Measurements from ENCODE around the gene GRHL1.
A peak's percentile ranks its signal among the peaks of the same experiment; 100 is the strongest.
"Not testable (repeated sequence)": the region's sequence is repeated elsewhere in the genome, so short reads cannot be mapped to it uniquely, and the experiment has no call there.

The GRHL1 gene

GRCh38 chr2:10007921-10008808, 56.7 kb downstream of the GRHL1 start:
- peak in 1 of 2 experiments; percentile 19 for TF ChIP-seq CTCF (IDR thresholded peaks at IDR 0.05)
- Histone ChIP-seq H3K27ac (peak overlapping the region; percentile 73 to 84), H3K4me3 (no peak overlapping the region), H3K4me1 (peaks cover 3 to 65% (median 54%) of the 10 kb centered on the region in 4 donors), H3K9me3 (no peaks in the 10 kb centered on the region), H3K36me3 (no peaks in the 10 kb centered on the region), H3K27me3 (no peaks in the 10 kb centered on the region)
- intact Hi-C loops (cut with DNase I; ENCODE audit: low total_unique reads): loop anchor here (5.0 kb wide), 1 partner anchor 34 kb away; the partner anchor contains the start of gene KLF11
- peak in 1 of 2 donors; percentile 74 for DNase-seq

GRCh38 chr2:10008809-10009176, 57.3 kb downstream of the GRHL1 start:
- Histone ChIP-seq H3K27me3 (no peaks in the 10 kb centered on the region), H3K9me3 (no peaks in the 10 kb centered on the region), H3K36me3 (no peaks in the 10 kb centered on the region), H3K4me3 (no peak overlapping the region), H3K4me1 (peaks cover 3 to 60% (median 52%) of the 10 kb centered on the region in 4 donors), H3K27ac (peak overlapping the region; percentile 73 to 84)
- intact Hi-C loops (cut with DNase I; ENCODE audit: low total_unique reads): loop anchor here (5.0 kb wide), 1 partner anchor 34 kb away; the partner anchor contains the start of gene KLF11
- no peak for TF ChIP-seq CTCF (IDR thresholded peaks at IDR 0.05)
- no peak for DNase-seq

- Histone ChIP-seq H3K27ac (peak overlapping the region; percentile 73 to 84), H3K36me3 (no peaks in the 10 kb centered on the region), H3K9me3 (no peaks in the 10 kb centered on the region), H3K27me3 (no peaks in the 10 kb centered on the region), H3K4me3 (no peak overlapping the region), H3K4me1 (peaks cover 3 to 54% (median 47%) of the 10 kb centered on the region in 4 donors)
- no peak for DNase-seq
- intact Hi-C loops (cut with DNase I; ENCODE audit: low total_unique reads): loop anchor here (5.0 kb wide), 1 partner anchor 33 kb away; the partner anchor contains the start of gene KLF11
- TF ChIP-seq CTCF (IDR thresholded peaks at IDR 0.05): no peak
Observed at GRCh38 chr2:10009271-10009810, 57.8 kb downstream of the GRHL1 start.

GRCh38 chr2:10009811-10010781, 58.6 kb downstream of the GRHL1 start:
- no peaks in the 10 kb centered on the region for H3K36me3 ChIP-seq
- DNase-seq: peak; percentile 68 to 92
- peaks cover 3 to 48% (median 45%) of the 10 kb centered on the region in 4 donors for H3K4me1 ChIP-seq
- no peaks in the 10 kb centered on the region for H3K9me3 ChIP-seq
- no peak for TF ChIP-seq CTCF (IDR thresholded peaks at IDR 0.05)
- no peak overlapping the region for H3K4me3 ChIP-seq
- intact Hi-C loops (cut with DNase I; ENCODE audit: low total_unique reads): loop anchor here (5.0 kb wide), 1 partner anchor 32 kb away; the partner anchor contains the start of gene KLF11
- H3K27ac ChIP-seq: peak overlapping the region; percentile 73 to 84
- no peaks in the 10 kb centered on the region for H3K27me3 ChIP-seq

- H3K36me3 ChIP-seq; H3K27ac ChIP-seq; H3K4me3 ChIP-seq; H3K9me3 ChIP-seq; H3K27me3 ChIP-seq; intact Hi-C loops (cut with DNase I; ENCODE audit: low total_unique reads): not testable (repeated sequence)
- peak in 1 of 2 donors; percentile 63 for DNase-seq
- H3K4me1 ChIP-seq: peaks cover 3 to 47% (median 44%) of the 10 kb centered on the region in 4 donors
Observed at GRCh38 chr2:10010861-10011605, 59.5 kb downstream of the GRHL1 start.

GRCh38 chr2:10011606-10012325, 60.3 kb downstream of the GRHL1 start:
- H3K9me3 ChIP-seq; H3K27me3 ChIP-seq; H3K36me3 ChIP-seq; H3K27ac ChIP-seq; H3K4me3 ChIP-seq; intact Hi-C loops (cut with DNase I; ENCODE audit: low total_unique reads): not testable (repeated sequence)
- peak in 1 of 2 donors; percentile 63 for DNase-seq
- peaks cover under 1 to 40% (median 37%) of the 10 kb centered on the region in 4 donors for H3K4me1 ChIP-seq

- H3K4me1 ChIP-seq: peaks cover 0 to 33% (median 30%) of the 10 kb centered on the region in 4 donors
- H3K4me3 ChIP-seq; H3K27ac ChIP-seq; DNase-seq; H3K36me3 ChIP-seq; H3K9me3 ChIP-seq; intact Hi-C loops (cut with DNase I; ENCODE audit: low total_unique reads); H3K27me3 ChIP-seq: not testable (repeated sequence)
Observed at GRCh38 chr2:10012366-10012962, 61.0 kb downstream of the GRHL1 start.
